Measurements from ENCODE around the gene PER1.

- no peak for TF ChIP-seq POLR2A (IDR thresholded peaks at IDR 0.05)
- TF ChIP-seq CTCF (IDR thresholded peaks at IDR 0.05) = no peak
Observed at GRCh38 chr17:8096541-8096940, 55.7 kb downstream of the PER1 start.

All from vagina (tissue), 2 donors.